HCT116 (cell line): ENCODE data around the gene NOX4. TPM values are rescaled to one million over a fixed set of nuclear protein-coding genes. Genes with fewer than 3 reads are reported as not detected.

Experiments used
- ATAC-seq: fragments of 200-7000 bp; cut with Tn5 transposase; 2 replicates; pipeline ENCODE4 v1.9.1; 2020; ENCODE audit warnings: mild to moderate bottlenecking, moderate library complexity
- BruUV-seq: library from RNA; stranded (reverse); fragments of 400-500 nt; replicated peaks from 2 replicates; lab custom pipeline; 2021; lab: Mats Ljungman, UMichigan
- CTCF ChIA-PET: fragments of 300-600 bp; sonication (Branson Sonifier 250); formaldehyde crosslinking; loops from one replicate; lab custom pipeline; 2021; ENCODE audit warnings: antibody characterized with exemption; lab: Charles Lee
- POLR2A ChIA-PET: fragments of 300-600, 350-600 bp; sonication (Branson Sonifier 250); formaldehyde crosslinking; loops from one replicate; lab custom pipeline; 2021; ENCODE audit warnings: antibody characterized with exemption; lab: Charles Lee
- RAD21 ChIA-PET, 2 experiments: fragments of 300-600 bp; sonication (Branson Sonifier 250); formaldehyde crosslinking; loops; one replicate each; lab custom pipeline; 2023; ENCODE audit warnings: low total read pairs in 2 of 2; ENCODE audit not compliant: uncharacterized antibody in 2 of 2, unreplicated experiment in 2 of 2, low non-redundant PET in 1 of 2; lab: Charles Lee
- DNase-seq: peaks from one replicate; pipeline ENCODE4 v3.0.0-alpha.2; 2010; ENCODE audit warnings: low read depth, low spot score
- H2AFZ ChIP-seq: fragments of 200-600 bp; shearing (Covaris generic), sonication (generic); 2 replicates; pipeline ENCODE4 v1.6.1; 2017; ENCODE audit warnings: low read depth, mixed run types, mixed read lengths, antibody characterized with exemption, low read length; ENCODE audit not compliant: poor library complexity, severe bottlenecking
- H3K27ac ChIP-seq: 2 replicates; pipeline ENCODE4 v1.5.1; 2012; ENCODE audit warnings: low read depth, low read length
- H3K27me3 ChIP-seq: fragments of 200-600 bp; sonication (generic); 2 replicates; pipeline ENCODE4 v1.6.1; 2016; ENCODE audit warnings: mixed run types, low read length, mixed read lengths; ENCODE audit not compliant: insufficient read depth
- H3K36me3 ChIP-seq, 2 experiments: fragments of 200-500 bp in 1 of 2; fragments of 200-600 bp in 1 of 2; sonication (Bioruptor generic) in 1 of 2; sonication (generic) in 1 of 2; 2 replicates each; pipeline versions ENCODE4 v1.5.1 to v1.6.1; 2014 to 2016; ENCODE audit warnings: low read length in 2 of 2, inconsistent platforms in 1 of 2, mixed read lengths in 1 of 2, mixed run types in 1 of 2; ENCODE audit not compliant: insufficient read depth in 2 of 2, control insufficient read depth in 1 of 2
- H3K4me1 ChIP-seq, 2 experiments: fragments of 200-600 bp in 1 of 2; sonication (generic) in 1 of 2; 2 replicates each; pipeline versions ENCODE4 v1.5.1 to v1.6.1; 2012 to 2017; ENCODE audit warnings: low read length in 2 of 2, inconsistent platforms in 1 of 2, mild to moderate bottlenecking in 1 of 2, mixed read lengths in 1 of 2, mixed run types in 1 of 2, moderate library complexity in 1 of 2; ENCODE audit not compliant: insufficient read depth in 2 of 2, control insufficient read depth in 1 of 2
- H3K4me2 ChIP-seq: fragments of 200-600 bp; sonication (generic); 2 replicates; pipeline ENCODE4 v1.6.1; 2017; ENCODE audit warnings: mixed run types, low read length, mixed read lengths
- H3K4me3 ChIP-seq, 2 experiments: fragments of 200-600 bp in 1 of 2; sonication (generic) in 1 of 2; replicated peaks in 1 of 2; 2 replicates each; pipeline ENCODE4 v1.5.1; 2011 to 2016; ENCODE audit warnings: low read length in 2 of 2, control low read depth in 1 of 2, low read depth in 1 of 2, mild to moderate bottlenecking in 1 of 2, mixed read lengths in 1 of 2, mixed run types in 1 of 2
- H3K79me2 ChIP-seq: fragments of 200-600 bp; sonication (generic); 2 replicates; pipeline ENCODE4 v1.6.1; 2017; ENCODE audit warnings: mild to moderate bottlenecking, mixed run types, low read length, moderate library complexity, mixed read lengths; ENCODE audit not compliant: insufficient read depth
- H3K9ac ChIP-seq: fragments of 200-600 bp; sonication (generic); 2 replicates; pipeline ENCODE4 v1.6.1; 2016; ENCODE audit warnings: low read length, mixed read lengths
- H3K9me2 ChIP-seq: fragments of 200-600 bp; sonication (generic), shearing (Covaris generic); 2 replicates; pipeline ENCODE4 v1.6.1; 2017; ENCODE audit warnings: mixed run types, mild to moderate bottlenecking, moderate library complexity; ENCODE audit not compliant: insufficient read depth
- H3K9me3 ChIP-seq, 2 experiments: fragments of 200-500 bp in 1 of 2; fragments of 200-600 bp in 1 of 2; sonication (Bioruptor generic) in 1 of 2; sonication (generic) in 1 of 2; 2 replicates each; pipeline ENCODE4 v1.6.1; 2014 to 2017; ENCODE audit warnings: low read length in 2 of 2, mixed read lengths in 2 of 2, inconsistent platforms in 1 of 2, low read depth in 1 of 2, mild to moderate bottlenecking in 1 of 2, mixed run types in 1 of 2, moderate library complexity in 1 of 2; ENCODE audit not compliant: control insufficient read depth in 1 of 2, insufficient read depth in 1 of 2
- H4K20me1 ChIP-seq: fragments of 200-600 bp; sonication (generic), shearing (Covaris generic); 2 replicates; pipeline ENCODE4 v1.6.1; 2017; ENCODE audit warnings: mixed run types, mild to moderate bottlenecking, moderate library complexity; ENCODE audit not compliant: insufficient read depth
- ATF3 ChIP-seq: IDR thresholded peaks from 2 replicates; pipeline ENCODE4 v1.6.1; 2012
- CBX3 ChIP-seq: IDR thresholded peaks from 2 replicates; pipeline ENCODE4 v1.6.1; 2012; ENCODE audit warnings: low read depth
- CEBPB ChIP-seq: IDR thresholded peaks from 2 replicates; pipeline ENCODE4 v1.6.1; 2012; ENCODE audit warnings: low read depth
- EGR1 ChIP-seq: IDR thresholded peaks from 2 replicates; pipeline ENCODE4 v1.6.1; 2012; ENCODE audit warnings: low read depth
- EZH2 ChIP-seq: fragments of 200-600 bp; sonication (generic); IDR thresholded peaks from 2 replicates; pipeline ENCODE4 v1.6.1; 2017; ENCODE audit warnings: antibody characterized with exemption, mixed run types
- EZH2phosphoT487 ChIP-seq: fragments of 200-600 bp; IDR thresholded peaks from 2 replicates; pipeline ENCODE4 v1.6.1; 2018; ENCODE audit warnings: antibody characterized with exemption, borderline replicate concordance
- JUND ChIP-seq: IDR thresholded peaks from 2 replicates; pipeline ENCODE4 v1.6.1; 2012
- POLR2A ChIP-seq: IDR thresholded peaks from 2 replicates; pipeline ENCODE4 v1.7.0; 2011; ENCODE audit warnings: borderline replicate concordance; ENCODE audit not compliant: insufficient read depth, insufficient read length; ENCODE audit errors: extremely low read depth
- POLR2AphosphoS5 ChIP-seq: IDR thresholded peaks from 2 replicates; pipeline ENCODE4 v1.6.1; 2011; ENCODE audit warnings: mild to moderate bottlenecking, low read depth, low read length, moderate library complexity
- RAD21 ChIP-seq: IDR thresholded peaks from 2 replicates; pipeline ENCODE4 v1.6.1; 2012; ENCODE audit warnings: low read depth, mild to moderate bottlenecking
- REST ChIP-seq: IDR thresholded peaks from 2 replicates; pipeline ENCODE4 v1.6.1; 2012; ENCODE audit warnings: low read depth
- SIN3A ChIP-seq: IDR thresholded peaks from 2 replicates; pipeline ENCODE4 v1.6.1; 2012; ENCODE audit warnings: low read depth
- SP1 ChIP-seq: IDR thresholded peaks from 2 replicates; pipeline ENCODE4 v1.6.1; 2012; ENCODE audit warnings: low read depth
- YY1 ChIP-seq: IDR thresholded peaks from 2 replicates; pipeline ENCODE4 v1.6.1; 2011; ENCODE audit warnings: low read length, low read depth, moderate library complexity, mild to moderate bottlenecking; ENCODE audit not compliant: insufficient replicate concordance; ENCODE audit errors: extremely low read depth
- ZBTB33 ChIP-seq: IDR thresholded peaks from 2 replicates; pipeline ENCODE4 v1.6.1; 2011; ENCODE audit warnings: mild to moderate bottlenecking, low read length, moderate library complexity; ENCODE audit not compliant: insufficient replicate concordance; ENCODE audit errors: extremely low read depth
- ZFX ChIP-seq: fragments of 450-650 bp; IDR thresholded peaks from 2 replicates; pipeline ENCODE4 v1.6.1; 2017
- ZNF274 ChIP-seq: fragments of 200-500 bp; sonication (Bioruptor generic); IDR thresholded peaks from 2 replicates; pipeline ENCODE4 v1.6.1; 2014; ENCODE audit warnings: mild to moderate bottlenecking, low read depth, low read length, inconsistent platforms
- intact Hi-C: fragments of 100-400 bp; cut with micrococcal nuclease; formaldehyde crosslinking; loops from 2 replicates; pipeline ENCODE4 v1.10.0; 2022
- total RNA-seq: library from RNA; stranded (reverse); gene quantifications from one replicate; pipeline ENCODE4 v1.2.1, GENCODE V29; 2021; ENCODE audit not compliant: unreplicated experiment

NOX4 gene
- total RNA-seq, 1 experiment from 2014 or later = not detected

DNA sequence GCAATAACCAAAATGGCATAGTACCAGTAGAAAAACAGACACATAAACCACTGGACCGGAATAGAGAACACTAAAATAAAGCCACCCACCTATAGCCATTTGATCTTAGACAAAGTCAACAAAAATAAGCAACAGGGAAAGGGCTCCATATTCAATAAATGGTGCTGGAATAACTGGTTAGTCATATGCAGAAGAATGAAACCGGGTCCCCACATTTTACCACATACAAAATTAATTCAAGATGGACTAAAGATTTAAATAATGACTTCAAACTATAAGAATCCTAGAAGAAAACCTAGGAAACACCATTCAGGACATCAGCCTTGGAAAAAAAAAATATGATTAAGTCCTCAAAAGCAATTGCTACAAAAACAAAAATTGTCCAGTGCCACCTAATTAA is 30.1 kb upstream of the NOX4 start:
- H3K9me3 ChIP-seq = no peaks in the 10 kb centered on the region
- H3K79me2 ChIP-seq = no peaks in the 10 kb centered on the region
- H3K4me3 ChIP-seq = no peak overlapping the region
- TF ChIP-seq ATF3 (no peak), JUND (no peak), ZNF274 (no peak), CEBPB (no peak), SIN3A (no peak), POLR2AphosphoS5 (no peak), ZBTB33 (no peak), EZH2 (no peak), YY1 (no peak), EGR1 (no peak), RAD21 (no peak), SP1 (no peak), REST (no peak), POLR2A (no peak), EZH2phosphoT487 (no peak), ZFX (no peak), CBX3 (no peak)
- H3K9ac ChIP-seq = no peak overlapping the region
- no peaks in the 10 kb centered on the region for H3K36me3 ChIP-seq
- intact Hi-C loops = no loop called here
- DNase-seq = no peak
- RAD21 ChIA-PET = no interaction called here
- no peaks in the 10 kb centered on the region for H4K20me1 ChIP-seq
- H3K4me1 ChIP-seq = no peaks in the 10 kb centered on the region
- CTCF ChIA-PET = no interaction called here
- H3K27me3 ChIP-seq = peaks cover 4% of the 10 kb centered on the region; the same call in 1 of the 2 replicates
- BruUV-seq = no TSS peak
- no peak overlapping the region for H2AFZ ChIP-seq
- POLR2A ChIA-PET = no interaction called here
- no peak overlapping the region for H3K4me2 ChIP-seq
- no peak overlapping the region for H3K27ac ChIP-seq
- no peak for ATAC-seq
- H3K9me2 ChIP-seq = no peaks in the 10 kb centered on the region
